Colonic mucosa (tissue), 4 donors: ENCODE data around the gene CDH18. TPM values are rescaled to one million over a fixed set of nuclear protein-coding genes. Genes with fewer than 3 reads are reported as not detected.

Experiments used
- DNase-seq: peaks from one replicate; pipeline ENCODE4 v3.0.0-alpha.2; 2020
- H3K27ac ChIP-seq: fragments of 200-600 bp; one replicate; pipeline ENCODE4 v1.8.0; 2021
- H3K27me3 ChIP-seq: fragments of 200-600 bp; one replicate; pipeline ENCODE4 v1.8.0; 2021
- H3K36me3 ChIP-seq: fragments of 200-600 bp; one replicate; pipeline ENCODE4 v1.8.0; 2021
- H3K4me1 ChIP-seq: fragments of 200-600 bp; one replicate; pipeline ENCODE4 v1.8.0; 2021; ENCODE audit warnings: mild to moderate bottlenecking
- H3K4me3 ChIP-seq: fragments of 200-600 bp; one replicate; pipeline ENCODE4 v1.8.0; 2021
- H3K9ac ChIP-seq, 2 donors: one replicate each; pipeline ENCODE4 v1.7.0; 2013; ENCODE audit warnings: control low read depth in 2 of 2, low read depth in 2 of 2, low read length in 2 of 2
- H3K9me3 ChIP-seq: fragments of 200-600 bp; one replicate; pipeline ENCODE4 v1.8.0; 2021
- intact Hi-C: fragments of 100-400 bp; cut with DNase I; formaldehyde crosslinking; loops from one replicate; pipeline ENCODE4 v1.14.1; 2022
- total RNA-seq, 2 donors: library from RNA; stranded (reverse); fragmentation: NEBNext Ultra II Directional in 1 of 2; extraction: Animal tissue kit (Norgen Biotek cat#: 25700) in 1 of 2; gene quantifications; one replicate each; pipeline ENCODE4 v1.2.1, GENCODE V29; 2021
- TF ChIP-seq, protein P1 (sequence below): fragments of 200-600 bp; IDR thresholded peaks from one replicate; pipeline ENCODE4 v1.8.0; 2022; ENCODE audit warnings: antibody characterized with exemption, mild to moderate bottlenecking
- donor health status: healthy.
- donor health status: DM: no; HTN: no; CAD: no.
- donor health status: DM: no; HTN: no; CAD: no.

The CDH18 gene
- total RNA-seq, 2 donors from 2014 or later = not detected

DNA sequence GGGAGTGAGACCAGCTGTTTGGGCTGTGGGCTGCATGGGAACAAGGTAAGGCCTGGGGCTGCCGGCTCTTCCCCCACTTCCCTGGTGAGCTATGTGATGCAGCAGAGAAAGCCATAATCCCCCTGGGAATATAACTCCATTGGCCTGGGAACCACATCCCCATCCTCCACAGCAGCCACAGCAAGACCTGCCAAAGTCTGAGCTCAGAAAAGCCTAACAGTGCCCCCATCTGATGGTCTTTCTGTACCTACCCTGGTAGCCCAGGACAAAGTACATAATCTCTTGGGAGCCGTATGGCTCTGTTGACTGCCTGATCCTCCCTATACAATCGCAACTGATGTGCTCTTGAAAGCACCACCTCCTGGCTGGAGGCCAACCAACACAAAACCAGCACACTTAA, 432.6 kb downstream of the CDH18 start:
- no peak overlapping the region for H3K4me3 ChIP-seq
- intact Hi-C loops = no loop called here
- TF ChIP-seq, protein P1, sequence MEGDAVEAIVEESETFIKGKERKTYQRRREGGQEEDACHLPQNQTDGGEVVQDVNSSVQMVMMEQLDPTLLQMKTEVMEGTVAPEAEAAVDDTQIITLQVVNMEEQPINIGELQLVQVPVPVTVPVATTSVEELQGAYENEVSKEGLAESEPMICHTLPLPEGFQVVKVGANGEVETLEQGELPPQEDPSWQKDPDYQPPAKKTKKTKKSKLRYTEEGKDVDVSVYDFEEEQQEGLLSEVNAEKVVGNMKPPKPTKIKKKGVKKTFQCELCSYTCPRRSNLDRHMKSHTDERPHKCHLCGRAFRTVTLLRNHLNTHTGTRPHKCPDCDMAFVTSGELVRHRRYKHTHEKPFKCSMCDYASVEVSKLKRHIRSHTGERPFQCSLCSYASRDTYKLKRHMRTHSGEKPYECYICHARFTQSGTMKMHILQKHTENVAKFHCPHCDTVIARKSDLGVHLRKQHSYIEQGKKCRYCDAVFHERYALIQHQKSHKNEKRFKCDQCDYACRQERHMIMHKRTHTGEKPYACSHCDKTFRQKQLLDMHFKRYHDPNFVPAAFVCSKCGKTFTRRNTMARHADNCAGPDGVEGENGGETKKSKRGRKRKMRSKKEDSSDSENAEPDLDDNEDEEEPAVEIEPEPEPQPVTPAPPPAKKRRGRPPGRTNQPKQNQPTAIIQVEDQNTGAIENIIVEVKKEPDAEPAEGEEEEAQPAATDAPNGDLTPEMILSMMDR = no peak

DNA sequence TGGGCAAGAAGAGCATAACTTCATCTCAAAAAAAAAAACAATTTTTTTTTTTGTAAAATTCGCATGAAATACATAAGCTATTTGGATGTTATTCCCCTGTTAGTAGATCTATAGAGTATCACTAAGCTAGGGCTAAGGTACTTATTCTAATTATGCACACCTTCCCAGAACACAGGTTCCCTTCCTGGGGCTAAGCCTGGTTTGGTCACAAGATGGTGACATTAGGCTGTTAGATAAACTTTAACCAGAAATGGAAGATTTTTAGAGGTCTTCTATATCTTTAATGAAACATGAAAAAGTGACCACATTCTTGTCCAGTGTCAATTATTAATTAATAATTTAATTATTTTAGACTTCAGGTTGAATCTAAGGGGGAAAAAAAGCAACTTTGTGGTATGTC, 433.5 kb downstream of the CDH18 start:
- Histone ChIP-seq H3K27me3 (no peaks in the 10 kb centered on the region), H3K4me3 (no peak overlapping the region), H3K9ac (no peak overlapping the region), H3K27ac (no peak overlapping the region), H3K36me3 (no peaks in the 10 kb centered on the region), H3K9me3 (no peaks in the 10 kb centered on the region), H3K4me1 (no peaks in the 10 kb centered on the region)
- DNase-seq = no peak
- TF ChIP-seq, protein P1 = no peak
- intact Hi-C loops = no loop called here

More for the DNA sequence above, 432.6 kb downstream of the CDH18 start:
- Histone ChIP-seq H3K27ac (no peak overlapping the region), H3K27me3 (no peaks in the 10 kb centered on the region), H3K9me3 (no peaks in the 10 kb centered on the region), H3K4me1 (no peaks in the 10 kb centered on the region), H3K36me3 (no peaks in the 10 kb centered on the region), H3K9ac (no peak overlapping the region)
- no peak for DNase-seq

DNA sequence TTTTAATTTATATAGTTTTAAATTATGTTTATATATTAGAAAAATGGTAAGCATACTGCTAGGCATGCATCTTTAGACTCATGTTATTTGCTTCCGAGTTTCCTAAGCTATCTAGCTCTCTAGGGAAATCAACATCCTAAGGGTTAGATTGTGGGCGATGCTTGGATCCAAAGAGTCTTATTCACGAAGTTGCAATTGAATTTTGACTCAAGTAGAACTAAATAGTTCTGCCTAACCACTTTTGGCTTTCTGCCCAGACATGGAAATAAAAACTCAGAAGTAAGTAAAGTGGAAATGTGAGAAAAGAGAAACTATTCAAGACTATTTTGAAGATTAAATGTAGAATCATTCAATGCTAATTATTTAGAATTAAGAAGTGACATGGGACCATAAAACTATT, 440.4 kb downstream of the CDH18 start:
- no peaks in the 10 kb centered on the region for H3K27me3 ChIP-seq
- H3K36me3 ChIP-seq = no peaks in the 10 kb centered on the region
- intact Hi-C loops = no loop called here
- H3K4me1 ChIP-seq = no peaks in the 10 kb centered on the region
- no peaks in the 10 kb centered on the region for H3K9me3 ChIP-seq
- H3K27ac ChIP-seq = no peak overlapping the region
- TF ChIP-seq, protein P1 = no peak
- no peak for DNase-seq
- no peak overlapping the region for H3K4me3 ChIP-seq
- no peak overlapping the region for H3K9ac ChIP-seq

DNA sequence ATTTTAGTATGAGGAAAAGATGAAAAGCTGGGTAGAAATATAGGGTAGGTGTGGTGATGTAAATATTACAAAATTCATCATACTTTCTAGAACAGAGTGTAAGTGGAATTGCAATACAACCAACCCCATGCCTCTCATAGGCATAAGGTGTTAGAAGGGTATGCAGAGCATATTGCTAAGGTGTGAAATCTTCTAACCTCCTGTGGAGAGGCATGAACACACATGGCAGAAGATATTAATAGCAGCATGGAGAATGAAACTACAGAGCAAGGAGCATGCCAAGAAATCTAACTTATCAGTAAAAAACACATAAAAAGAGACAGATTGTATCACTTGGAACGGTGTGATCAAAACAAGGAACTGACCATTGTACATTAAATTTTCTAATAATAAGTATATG, 441.5 kb downstream of the CDH18 start:
- no peaks in the 10 kb centered on the region for H3K9me3 ChIP-seq

DNA sequence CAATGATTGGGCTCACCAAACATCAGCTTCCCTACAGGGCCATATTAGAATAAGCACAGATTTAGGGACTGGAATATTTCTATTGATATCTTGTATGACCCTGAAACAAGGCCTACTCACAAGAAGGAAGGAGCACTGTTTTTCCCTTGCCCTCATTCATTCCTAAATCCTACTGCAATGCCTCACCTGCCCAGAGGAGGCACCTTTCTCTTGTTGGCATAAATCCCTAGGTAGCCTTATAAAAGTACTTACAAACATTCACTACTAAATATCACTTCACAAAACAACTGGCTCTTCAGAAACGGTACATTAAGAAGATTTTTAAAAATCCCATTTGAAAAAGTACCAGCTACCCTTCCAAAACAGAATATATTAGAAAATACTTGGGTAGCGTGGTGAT, 449.4 kb downstream of the CDH18 start:
- DNase-seq = no peak
- Histone ChIP-seq H3K9me3 (no peaks in the 10 kb centered on the region), H3K36me3 (no peaks in the 10 kb centered on the region), H3K4me3 (no peak overlapping the region), H3K27me3 (no peaks in the 10 kb centered on the region), H3K9ac (no peak overlapping the region), H3K27ac (no peak overlapping the region), H3K4me1 (no peaks in the 10 kb centered on the region)
- intact Hi-C loops = no loop called here
- TF ChIP-seq, protein P1 = no peak

More for the DNA sequence above, 441.5 kb downstream of the CDH18 start:
- DNase-seq = no peak
- Histone ChIP-seq H3K27ac (no peak overlapping the region), H3K4me3 (no peak overlapping the region), H3K36me3 (no peaks in the 10 kb centered on the region), H3K4me1 (no peaks in the 10 kb centered on the region), H3K9ac (no peak overlapping the region), H3K27me3 (no peaks in the 10 kb centered on the region)
- TF ChIP-seq, protein P1 = no peak
- intact Hi-C loops = no loop called here

DNA sequence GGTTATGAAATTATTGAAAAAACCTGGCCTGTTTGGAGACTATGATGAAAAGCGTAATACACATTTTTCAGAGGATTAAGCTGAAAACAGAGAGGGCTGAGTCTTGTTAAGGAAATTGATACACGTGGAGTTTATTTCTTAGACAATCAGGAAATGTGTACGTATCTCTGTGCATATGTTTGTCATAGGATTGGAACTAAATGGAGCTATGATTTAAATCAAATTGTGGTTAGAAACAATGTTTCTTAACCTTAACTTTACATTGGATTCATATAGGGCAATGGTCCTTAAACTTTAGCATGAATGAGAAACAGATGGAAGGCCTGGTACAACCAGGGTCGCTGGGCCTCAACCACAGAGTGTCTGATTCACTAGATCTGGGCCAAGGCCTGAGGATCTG, 451.6 kb downstream of the CDH18 start:
- intact Hi-C loops = no loop called here
- no peak overlapping the region for H3K9ac ChIP-seq

More for the DNA sequence above, 451.6 kb downstream of the CDH18 start:
- Histone ChIP-seq H3K4me1 (no peaks in the 10 kb centered on the region), H3K36me3 (no peaks in the 10 kb centered on the region), H3K9me3 (no peaks in the 10 kb centered on the region), H3K27ac (no peak overlapping the region), H3K4me3 (no peak overlapping the region), H3K27me3 (no peaks in the 10 kb centered on the region)
- DNase-seq = no peak
- TF ChIP-seq, protein P1 = no peak
